GM19240 (cell line): ENCODE results near the gene BGN.
A peak's percentile ranks its signal among the peaks of the same experiment; 100 is the strongest.

ENCODE experiments used
- DNase-seq: peaks from one replicate; pipeline ENCODE4 v3.0.0; 2011; ENCODE audit warnings: low spot score; ENCODE audit not compliant: insufficient read length

The BGN gene

GRCh38 chrX:153460826-153461225 is 34.0 kb upstream of the BGN start:
- DNase-seq = peak; percentile 43

- DNase-seq = no peak
Measured at GRCh38 chrX:153462291-153462690, 32.5 kb upstream of the BGN start.

DNA sequence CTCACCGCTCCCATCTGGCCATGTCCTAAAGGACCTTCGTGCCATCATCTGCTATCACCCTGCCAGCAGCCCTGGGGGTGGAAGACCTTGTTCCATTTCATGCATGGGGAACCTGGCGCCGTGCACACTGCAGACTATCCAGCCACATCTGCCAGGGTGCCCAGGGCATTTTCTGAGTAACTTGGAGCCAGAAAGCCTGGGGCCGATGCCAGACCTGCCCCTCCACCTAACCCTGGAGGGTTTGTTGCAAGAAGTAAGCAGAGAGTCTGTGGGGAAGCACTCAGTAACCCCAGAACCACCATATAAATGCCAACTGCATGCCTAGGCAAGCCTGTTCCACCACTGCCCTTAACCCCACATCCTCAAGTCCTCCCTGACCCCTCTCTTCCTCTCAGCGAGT is 31.7 kb upstream of the BGN start:
- DNase-seq = no peak

DNA sequence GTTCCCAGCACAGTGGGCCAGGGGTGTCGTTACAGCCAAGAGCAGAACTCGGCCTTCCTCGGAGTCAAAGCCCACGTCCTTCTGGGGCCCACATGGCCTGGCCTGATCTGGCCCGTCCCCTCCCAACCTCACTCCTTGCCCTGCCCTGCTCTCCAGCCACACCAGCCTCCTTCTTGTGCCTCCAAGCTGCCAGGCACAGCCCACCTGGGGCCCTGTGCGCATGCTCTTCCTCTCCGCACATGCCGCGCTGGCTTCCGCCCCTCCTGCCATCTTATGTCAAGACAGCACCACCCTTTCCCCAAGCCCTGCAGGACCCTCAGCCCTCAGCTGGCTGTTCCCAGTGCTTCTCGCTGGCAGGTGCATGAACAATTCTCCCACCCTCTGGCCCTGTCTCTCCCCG is 31.2 kb upstream of the BGN start:
- no peak for DNase-seq

- no peak for DNase-seq
Measured at GRCh38 chrX:153464116-153464515, 30.7 kb upstream of the BGN start.

DNA sequence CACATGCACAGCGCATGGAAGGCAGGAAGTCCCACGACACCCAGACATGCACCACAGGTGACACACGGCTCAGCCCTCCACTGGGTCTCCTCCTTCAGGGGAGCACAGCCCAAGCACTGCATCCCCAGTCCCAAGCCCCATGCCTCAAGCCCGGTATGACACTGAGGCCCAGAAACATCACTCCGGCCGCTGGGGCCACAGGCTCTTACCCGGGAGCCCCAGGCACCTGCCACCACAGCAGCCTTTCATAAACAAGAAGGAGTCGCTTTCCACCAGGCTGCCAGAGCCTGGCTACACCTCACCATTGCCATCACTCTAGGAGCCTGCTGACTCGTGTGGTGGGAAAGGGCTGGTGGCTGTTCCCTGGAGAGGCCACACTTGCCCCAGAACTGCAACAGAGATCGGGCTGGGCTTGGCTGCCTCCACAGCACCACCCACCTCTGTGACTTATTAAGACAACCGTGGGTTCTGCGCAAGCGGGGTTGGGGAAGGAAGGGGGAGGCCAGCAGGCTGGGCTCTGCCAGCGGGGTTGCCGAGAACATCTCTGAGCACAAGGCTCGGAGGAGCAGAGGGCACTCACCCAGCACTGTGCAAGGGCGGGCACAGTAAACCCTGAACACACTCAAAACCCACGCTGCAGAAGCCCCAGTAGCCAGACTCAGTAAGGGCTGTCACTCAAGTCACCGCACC is 28.9 kb upstream of the BGN start:
- DNase-seq = no peak

DNA sequence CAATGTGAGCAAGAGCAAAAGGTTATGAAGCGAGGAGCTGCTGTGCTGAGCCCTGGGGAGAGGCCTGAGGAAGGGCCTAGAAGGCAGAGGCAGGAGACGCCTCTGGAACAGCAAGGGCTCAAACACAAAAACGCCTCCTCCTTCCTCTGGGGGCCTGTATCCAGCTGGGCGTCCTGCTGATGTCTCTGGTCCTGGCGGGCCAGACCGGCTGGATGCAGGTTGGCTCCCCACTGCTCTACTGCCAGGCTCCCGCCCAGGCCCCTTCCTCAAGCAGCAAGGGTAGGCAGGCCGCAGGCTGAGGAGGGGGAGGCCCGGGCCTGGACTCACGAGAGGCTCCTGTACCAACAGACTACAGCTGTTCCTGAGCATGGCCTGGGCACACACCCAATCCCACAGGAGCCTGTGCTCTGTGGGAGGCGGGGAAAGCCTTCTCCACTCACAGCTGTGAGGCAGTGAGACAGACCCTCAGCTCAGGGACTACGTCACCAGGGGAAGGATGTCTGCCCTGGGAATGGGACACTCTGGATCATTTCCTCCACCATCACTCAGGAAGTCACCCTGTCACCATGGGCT is 26.7 kb upstream of the BGN start:
- DNase-seq = no peak

- DNase-seq = no peak
Measured at GRCh38 chrX:153469811-153470410, 24.9 kb upstream of the BGN start.

- peak; percentile 94 for DNase-seq
Measured at GRCh38 chrX:153470411-153471363, 24.1 kb upstream of the BGN start, which contains the start of gene HAUS7. Gene HAUS7, minus strand, starts transcription at chrX:153470576. Its CDS starts 19 bp downstream, at chrX:153470557.

- DNase-seq = no peak
Measured at GRCh38 chrX:153471663-153472280, 23.0 kb upstream of the BGN start.

DNA sequence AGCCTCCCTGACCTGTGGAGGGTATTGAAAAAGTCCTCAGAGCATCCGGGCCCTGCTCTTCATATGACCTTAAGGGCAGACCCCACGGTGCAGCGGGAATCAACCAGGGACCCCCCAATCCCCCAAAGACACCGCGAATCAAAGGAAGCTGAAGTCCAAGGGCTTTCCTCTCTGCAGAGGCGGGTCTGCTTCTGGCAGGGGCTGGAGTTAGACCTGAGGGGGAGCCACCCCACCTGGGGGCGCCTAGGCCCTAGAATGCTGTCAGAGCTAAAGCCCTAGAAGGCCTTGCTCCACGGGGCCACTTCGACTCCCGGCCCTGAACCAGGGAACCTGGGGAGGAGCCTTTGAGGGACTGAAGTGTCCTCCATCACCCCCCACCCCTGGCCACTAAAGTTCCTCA is 21.7 kb upstream of the BGN start:
- DNase-seq = no peak

DNA sequence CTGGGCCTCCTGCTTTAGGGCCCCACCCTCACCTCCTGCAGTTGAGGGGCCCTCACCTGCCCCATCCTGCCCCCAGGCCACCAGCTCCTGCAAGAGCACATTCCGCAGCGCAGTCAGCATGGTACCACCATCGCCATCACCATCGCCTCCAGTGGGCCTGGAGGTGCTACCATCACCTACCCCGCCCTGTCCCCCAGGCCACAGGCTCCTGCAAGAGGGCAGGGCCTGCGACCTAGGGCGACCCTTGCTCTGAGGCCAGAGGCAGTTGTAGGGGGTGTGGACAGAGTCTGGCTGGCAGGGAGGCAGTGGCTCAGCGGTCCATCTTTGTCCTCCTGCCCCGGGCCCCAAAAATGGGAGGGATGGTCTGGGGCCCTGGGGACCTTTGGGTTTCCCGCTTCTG is 20.5 kb upstream of the BGN start:
- DNase-seq = no peak

DNA sequence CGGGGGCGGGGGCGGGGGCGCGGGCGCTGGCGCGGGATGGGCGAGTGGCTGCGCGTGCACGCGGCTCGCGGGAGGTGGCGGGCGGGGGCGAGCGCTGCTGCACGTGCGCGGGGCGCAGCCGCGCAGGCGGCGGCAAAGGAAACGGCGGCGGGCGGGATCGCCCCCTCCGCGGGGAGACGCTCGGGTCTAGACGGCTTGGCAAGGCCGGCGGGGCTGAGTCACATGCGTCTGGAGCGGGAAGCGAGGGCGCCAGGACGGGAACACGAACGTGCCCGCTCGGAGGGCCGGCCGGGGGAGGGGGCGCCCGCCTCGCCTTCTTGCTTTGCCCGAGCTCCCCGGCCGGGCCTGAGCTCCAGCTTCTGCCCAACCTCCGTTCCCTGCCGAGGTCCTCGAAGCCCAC is 20.1 kb upstream of the BGN start:
- no peak for DNase-seq

GRCh38 chrX:153475271-153475670 is 19.5 kb upstream of the BGN start:
- no peak for DNase-seq

DNA sequence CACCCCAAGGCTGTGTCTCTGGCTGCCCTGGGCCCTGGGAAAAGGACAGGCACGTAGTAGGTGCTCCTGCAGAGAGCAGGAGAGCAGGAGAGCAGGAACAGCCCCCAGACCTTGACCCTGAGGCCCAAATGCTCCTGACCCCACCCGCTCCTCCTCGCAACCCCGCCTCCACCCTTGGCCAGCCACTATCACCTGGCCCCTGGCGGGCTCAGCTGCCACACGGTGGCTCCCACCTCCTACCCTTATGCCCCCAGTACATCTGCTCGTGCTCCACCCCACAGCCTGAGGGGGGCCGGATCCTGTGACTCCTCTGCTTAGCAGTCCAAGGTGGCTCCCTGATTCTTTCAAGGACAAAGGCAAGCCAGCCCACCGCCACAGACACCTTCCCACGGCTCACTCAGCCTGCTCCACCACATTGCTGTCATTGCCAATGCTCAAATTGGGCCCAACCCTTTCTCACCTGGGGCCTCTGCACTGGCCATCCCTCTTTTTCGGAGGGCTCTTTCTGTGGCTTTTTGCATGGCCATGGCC is 19.0 kb upstream of the BGN start:
- DNase-seq = no peak

- DNase-seq = no peak
Measured at GRCh38 chrX:153476666-153477363, 18.0 kb upstream of the BGN start.

- no peak for DNase-seq
Measured at GRCh38 chrX:153477364-153477857, 17.4 kb upstream of the BGN start.

DNA sequence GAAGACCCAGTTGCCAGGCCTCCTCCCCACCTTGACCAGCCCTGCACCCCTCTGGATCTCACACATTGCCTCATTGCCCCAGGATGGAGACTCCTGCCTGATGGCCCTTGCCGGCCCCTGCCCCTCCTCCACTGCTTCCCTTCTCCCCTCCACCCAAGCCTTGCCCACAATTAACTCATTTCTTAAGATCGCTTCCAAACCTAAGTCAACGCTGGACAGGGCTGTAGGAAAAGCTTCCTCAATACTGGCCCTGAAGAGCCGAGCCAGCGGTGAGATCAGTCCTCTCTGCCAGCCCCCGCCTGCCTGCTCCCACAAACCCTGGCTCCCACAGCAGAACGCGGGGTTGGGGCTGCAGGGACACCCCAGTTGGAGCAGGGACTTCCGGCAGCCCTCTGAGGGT is 16.9 kb upstream of the BGN start:
- no peak for DNase-seq

- DNase-seq = no peak
Measured at GRCh38 chrX:153478746-153479145, 16.0 kb upstream of the BGN start.

DNA sequence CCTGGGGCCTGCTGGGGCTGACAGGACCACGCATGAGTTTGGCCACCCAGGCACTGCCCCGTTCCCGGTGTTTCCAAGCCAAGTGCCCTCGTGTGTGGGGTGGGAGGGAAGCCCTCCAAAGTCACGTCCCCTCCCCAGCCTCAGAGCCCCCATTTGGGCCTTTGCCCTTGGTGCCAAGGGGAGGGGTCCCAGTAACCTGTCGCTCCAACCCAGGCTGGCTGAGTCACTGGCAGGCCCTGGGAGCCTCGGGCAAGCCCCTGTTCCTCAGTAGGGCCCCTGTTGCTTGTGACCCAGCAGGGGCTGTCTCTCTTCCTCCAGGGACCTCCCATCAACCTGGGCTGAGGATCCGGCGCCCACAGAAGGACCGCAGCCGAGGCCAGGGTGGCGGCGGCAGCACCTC is 13.7 kb upstream of the BGN start:
- no peak for DNase-seq
